Spinal cord (tissue), 10 donors: ENCODE measurements around the gene ZNF805. TPM values are rescaled to one million over a fixed set of nuclear protein-coding genes. Genes with fewer than 3 reads are reported as not detected.

Experiments
- DNase-seq, 6 donors: peaks; one replicate each; pipeline versions ENCODE4 v3.0.0 to v3.0.0-alpha.2; 2013 to 2015; ENCODE audit warnings: low spot score in 6 of 6, low read depth in 4 of 6
- H3K27ac ChIP-seq: one replicate; pipeline ENCODE4 v1.5.1; 2013; ENCODE audit warnings: low read depth, low read length, control low read depth
- H3K27me3 ChIP-seq: one replicate; pipeline ENCODE4 v1.6.1; 2013; ENCODE audit warnings: low read length; ENCODE audit not compliant: control insufficient read depth, insufficient read depth
- H3K36me3 ChIP-seq: one replicate; pipeline ENCODE4 v1.6.1; 2013; ENCODE audit warnings: low read length; ENCODE audit not compliant: control insufficient read depth, insufficient read depth
- H3K4me1 ChIP-seq: one replicate; pipeline ENCODE4 v1.6.1; 2013; ENCODE audit warnings: low read length; ENCODE audit not compliant: control insufficient read depth, insufficient read depth
- H3K4me3 ChIP-seq: one replicate; pipeline ENCODE4 v1.5.1; 2013; ENCODE audit warnings: low read depth, low read length, control low read depth
- H3K9me3 ChIP-seq: one replicate; pipeline ENCODE4 v1.6.1; 2013; ENCODE audit warnings: low read length; ENCODE audit not compliant: control insufficient read depth, insufficient read depth
- WGBS: methylation state at CpG from one replicate; pipeline ENCODE4 v1.1.5; 2013; ENCODE audit warnings: missing lambda C conversion rate; ENCODE audit not compliant: insufficient coverage; 5-methylcytosine and 5-hydroxymethylcytosine counted together
- polyA plus RNA-seq, 2 donors: library from polyadenylated mRNA; unstranded; fragments of 120-200 nt; gene quantifications; one replicate each; pipeline ENCODE4 v1.2.1, GENCODE V29; 2013; ENCODE audit not compliant: insufficient read length in 2 of 2
- total RNA-seq, 2 donors: library from RNA; depleted of rRNA in 1 of 2; stranded (reverse); fragments of 120-200 nt in 1 of 2; fragments of >200 nt in 1 of 2; gene quantifications; one replicate each; pipeline versions ENCODE4 v1.2.3 to v1.2.4, GENCODE V29; 2013 to 2014
- donor health status: healthy.

The ZNF805 gene
- total and polyA plus RNA-seq, 4 donors: 3.6 to 32.8 (median 16.6) TPM

- H3K27ac ChIP-seq: peak overlapping the region; percentile 100
- H3K4me3 ChIP-seq: peak overlapping the region; percentile 99
- peaks cover 20% of the 10 kb centered on the region for H3K36me3 ChIP-seq
- H3K9me3 ChIP-seq: no peaks in the 10 kb centered on the region
- peak; percentile 83 to 98 (median 86) for DNase-seq
- peaks cover 19% of the 10 kb centered on the region for H3K4me1 ChIP-seq
- H3K27me3 ChIP-seq: no peaks in the 10 kb centered on the region
- WGBS: 0% methylated on average over 19 of the region's 25 CpGs
Measured at GRCh38 chr19:57279418-57280164, 39.2 kb downstream of the ZNF805 start.

GRCh38 chr19:57280165-57280961 lies 39.9 kb downstream of the ZNF805 start, which contains the start of gene ZNF460:
TSS of gene ZNF460 (plus strand) at chr19:57280485. CDS start at chr19:57280807, 322 bp downstream.
- Histone ChIP-seq H3K36me3 (peaks cover 27% of the 10 kb centered on the region), H3K9me3 (no peaks in the 10 kb centered on the region), H3K27ac (peak within 1 kb of the TSS; percentile 100), H3K4me1 (peaks cover 19% of the 10 kb centered on the region), H3K4me3 (peak within 1 kb of the TSS; percentile 99), H3K27me3 (no peaks in the 10 kb centered on the region)
- peak; percentile 94 to 99 (median 96) for DNase-seq
- under 1% methylated on average over 69 of the region's 71 CpGs for WGBS

GRCh38 chr19:57280962-57281400 lies 40.5 kb downstream of the ZNF805 start:
- Histone ChIP-seq H3K4me1 (peaks cover 19% of the 10 kb centered on the region), H3K36me3 (peaks cover 27% of the 10 kb centered on the region), H3K27ac (peak overlapping the region; percentile 100), H3K4me3 (peak overlapping the region; percentile 99), H3K27me3 (no peaks in the 10 kb centered on the region), H3K9me3 (no peaks in the 10 kb centered on the region)
- 20% methylated on average over 5 of the region's 6 CpGs for WGBS
- DNase-seq: peak in 3 of 6 donors; percentile 2 to 28 (median 7)

GRCh38 chr19:57282011-57282643 lies 41.7 kb downstream of the ZNF805 start:
- 100% methylated on average over 2 of the region's 5 CpGs for WGBS
- H3K27me3 ChIP-seq: no peaks in the 10 kb centered on the region
- peaks cover 19% of the 10 kb centered on the region for H3K4me1 ChIP-seq
- no peak for DNase-seq
- H3K27ac ChIP-seq: no peak overlapping the region
- no peaks in the 10 kb centered on the region for H3K9me3 ChIP-seq
- no peak overlapping the region for H3K4me3 ChIP-seq
- peaks cover 33% of the 10 kb centered on the region for H3K36me3 ChIP-seq

GRCh38 chr19:57288373-57288772 lies 47.9 kb downstream of the ZNF805 start:
- no peak overlapping the region for H3K4me3 ChIP-seq
- no peak overlapping the region for H3K27ac ChIP-seq
- no peak for DNase-seq
- 94% methylated on average over 2 of the region's 4 CpGs for WGBS
- peaks cover 56% of the 10 kb centered on the region for H3K36me3 ChIP-seq
- no peaks in the 10 kb centered on the region for H3K9me3 ChIP-seq
- no peaks in the 10 kb centered on the region for H3K27me3 ChIP-seq
- no peaks in the 10 kb centered on the region for H3K4me1 ChIP-seq

- peaks cover 49% of the 10 kb centered on the region for H3K36me3 ChIP-seq
- no peak overlapping the region for H3K4me3 ChIP-seq
- no peak for DNase-seq
- no peaks in the 10 kb centered on the region for H3K4me1 ChIP-seq
- H3K27me3 ChIP-seq: no peaks in the 10 kb centered on the region
- 96% methylated on average over 4 of the region's 11 CpGs for WGBS
- no peak overlapping the region for H3K27ac ChIP-seq
- H3K9me3 ChIP-seq: no peaks in the 10 kb centered on the region
Measured at GRCh38 chr19:57290970-57291369, 50.5 kb downstream of the ZNF805 start.

GRCh38 chr19:57292547-57292946 lies 52.1 kb downstream of the ZNF805 start:
- no CpG with 5 or more reads among the region's 1 CpG for WGBS
- Histone ChIP-seq H3K27me3 (no peaks in the 10 kb centered on the region), H3K4me3 (no peak overlapping the region), H3K27ac (no peak overlapping the region), H3K36me3 (peaks cover 40% of the 10 kb centered on the region), H3K9me3 (no peaks in the 10 kb centered on the region), H3K4me1 (no peaks in the 10 kb centered on the region)
- no peak for DNase-seq

- DNase-seq: no peak
- no peak overlapping the region for H3K27ac ChIP-seq
- H3K4me3 ChIP-seq: no peak overlapping the region
- peaks cover 34% of the 10 kb centered on the region for H3K36me3 ChIP-seq
- H3K9me3 ChIP-seq: no peaks in the 10 kb centered on the region
- H3K4me1 ChIP-seq: no peaks in the 10 kb centered on the region
- no peaks in the 10 kb centered on the region for H3K27me3 ChIP-seq
- no CpG with 5 or more reads among the region's 1 CpG for WGBS
Measured at GRCh38 chr19:57293719-57294118, 53.3 kb downstream of the ZNF805 start.

GRCh38 chr19:57302020-57302465 lies 61.6 kb downstream of the ZNF805 start:
- Histone ChIP-seq H3K27ac (no peak overlapping the region), H3K4me3 (no peak overlapping the region), H3K36me3 (peaks cover 26% of the 10 kb centered on the region), H3K4me1 (no peaks in the 10 kb centered on the region), H3K27me3 (no peaks in the 10 kb centered on the region), H3K9me3 (no peaks in the 10 kb centered on the region)
- 82% methylated on average over 1 of the region's 1 CpG for WGBS
- DNase-seq: no peak
